Islet precursor cell (in vitro differentiated cells): ENCODE measurements around the gene EPS15.
"Not testable (repeated sequence)": the region's sequence is repeated elsewhere in the genome, so short reads cannot be mapped to it uniquely, and the experiment has no call there.

Experiments used
- DNase-seq: peaks from one replicate; pipeline ENCODE4 v3.0.0-alpha.2; 2018

Gene EPS15

GRCh38 chr1:51542158-51542953 is 23.3 kb upstream of the EPS15 start:
- no peak for DNase-seq

- DNase-seq: no peak
These were observed 22.4 kb upstream of the EPS15 start for GRCh38 chr1:51541313-51542050.

- DNase-seq: no peak
These were observed 18.5 kb upstream of the EPS15 start for GRCh38 chr1:51537568-51537967.

GRCh38 chr1:51535006-51535592 is 16.0 kb upstream of the EPS15 start:
- DNase-seq: peak; percentile 65

- no peak for DNase-seq
These were observed 15.4 kb upstream of the EPS15 start for GRCh38 chr1:51534447-51534846.

- no peak for DNase-seq
These were observed 13.8 kb upstream of the EPS15 start for GRCh38 chr1:51532853-51533252.

- DNase-seq: not testable (repeated sequence)
These were observed 11.4 kb upstream of the EPS15 start for GRCh38 chr1:51530447-51530846.

GRCh38 chr1:51527144-51527543 is 8.1 kb upstream of the EPS15 start:
- no peak for DNase-seq

GRCh38 chr1:51526248-51526647 is 7.2 kb upstream of the EPS15 start:
- no peak for DNase-seq

- DNase-seq: no peak
These were observed 6.2 kb upstream of the EPS15 start for GRCh38 chr1:51525295-51525694.

- DNase-seq: no peak
These were observed 5.8 kb upstream of the EPS15 start for GRCh38 chr1:51524817-51525216.

- DNase-seq: no peak
These were observed 4.9 kb upstream of the EPS15 start for GRCh38 chr1:51523931-51524330.

- DNase-seq: no peak
These were observed 1.7 kb upstream of the EPS15 start for GRCh38 chr1:51520700-51521248.

GRCh38 chr1:51519865-51520699 is 1.0 kb upstream of the EPS15 start:
- DNase-seq: peak; percentile 53

- DNase-seq: peak; percentile 76
These were observed 449 bp downstream of the EPS15 start for GRCh38 chr1:51518586-51519047.

- DNase-seq: peak; percentile 79
These were observed 957 bp downstream of the EPS15 start for GRCh38 chr1:51518033-51518585.

GRCh38 chr1:51517361-51518032 is 1.6 kb downstream of the EPS15 start:
- no peak for DNase-seq

GRCh38 chr1:51516649-51517158 is 2.4 kb downstream of the EPS15 start:
- no peak for DNase-seq

- no peak for DNase-seq
These were observed 3.0 kb downstream of the EPS15 start for GRCh38 chr1:51515982-51516648.

GRCh38 chr1:51515312-51515960 is 3.6 kb downstream of the EPS15 start:
- DNase-seq: no peak
